ENCODE results near the gene ADGRV1.

GRCh38 chr5:90548069-90548593 lies 10.5 kb upstream of the ADGRV1 start:
- no peak for TF ChIP-seq CTCF (conservative IDR thresholded peaks at IDR 0.05; ENCODE audit: low read length)
- no peak for TF ChIP-seq EZH2phosphoT487 (IDR thresholded peaks at IDR 0.05; ENCODE audit: borderline replicate concordance, low read depth, low read length)
